Hepatocyte (in vitro differentiated cells): Measurements from ENCODE around the gene HSD17B14. TPM values are rescaled to one million over a fixed set of nuclear protein-coding genes. Genes with fewer than 3 reads are reported as not detected.
A peak's percentile ranks its signal among the peaks of the same experiment; 100 is the strongest.

Source experiments
- DNase-seq: peaks from one replicate; pipeline ENCODE4 v3.0.0-alpha.2; 2016; ENCODE audit warnings: low spot score
- H2AFZ ChIP-seq: fragments of 200-600 bp; sonication (generic); 2 replicates; pipeline ENCODE4 v1.6.0; 2016; ENCODE audit warnings: antibody characterized with exemption, mild to moderate bottlenecking
- H3K27ac ChIP-seq: fragments of 200-600 bp; sonication (generic); 2 replicates; pipeline ENCODE4 v1.5.1; 2016; ENCODE audit warnings: mild to moderate bottlenecking
- H3K27me3 ChIP-seq: fragments of 200-600 bp; sonication (generic); 2 replicates; pipeline ENCODE4 v1.6.1; 2016
- H3K36me3 ChIP-seq: fragments of 200-600 bp; sonication (generic); replicated peaks from 2 replicates; pipeline ENCODE4 v1.5.1; 2016; ENCODE audit warnings: low read depth; ENCODE audit not compliant: insufficient read depth
- H3K4me1 ChIP-seq: fragments of 200-600 bp; sonication (generic); 2 replicates; pipeline ENCODE4 v1.5.1; 2016; ENCODE audit warnings: mild to moderate bottlenecking, moderate library complexity; ENCODE audit not compliant: insufficient read depth
- H3K4me2 ChIP-seq: fragments of 200-600 bp; sonication (generic); 2 replicates; pipeline ENCODE4 v1.6.0; 2016
- H3K4me3 ChIP-seq: fragments of 200-600 bp; sonication (generic); 2 replicates; pipeline ENCODE4 v1.5.1; 2016; ENCODE audit warnings: mild to moderate bottlenecking
- H3K79me2 ChIP-seq: fragments of 200-600 bp; sonication (generic); 2 replicates; pipeline ENCODE4 v1.6.0; 2017; ENCODE audit warnings: mild to moderate bottlenecking
- H3K9me2 ChIP-seq: fragments of 200-600 bp; sonication (generic); replicated peaks from 2 replicates; pipeline ENCODE4 v1.6.0; 2017; ENCODE audit warnings: mild to moderate bottlenecking; ENCODE audit not compliant: insufficient read depth
- H3K9me3 ChIP-seq: fragments of 200-600 bp; sonication (generic); 2 replicates; pipeline ENCODE4 v1.5.1; 2016; ENCODE audit warnings: low read depth, mild to moderate bottlenecking
- H4K20me1 ChIP-seq: fragments of 200-600 bp; sonication (generic); 2 replicates; pipeline ENCODE4 v1.6.0; 2016; ENCODE audit warnings: mild to moderate bottlenecking; ENCODE audit not compliant: insufficient read depth, poor library complexity, severe bottlenecking
- CTCF ChIP-seq: fragments of 200-600 bp; sonication (generic); IDR thresholded peaks from 2 replicates; pipeline ENCODE4 v1.5.1; 2016; ENCODE audit warnings: antibody characterized with exemption, mild to moderate bottlenecking; ENCODE audit not compliant: poor library complexity
- EZH2 ChIP-seq: fragments of 200-600 bp; sonication (generic); IDR thresholded peaks from 2 replicates; pipeline ENCODE4 v1.6.1; 2016; ENCODE audit warnings: antibody characterized with exemption, mild to moderate bottlenecking, borderline replicate concordance
- EZH2phosphoT487 ChIP-seq: fragments of 200-600 bp; sonication (generic); IDR thresholded peaks from one replicate; pipeline ENCODE4 v1.6.1; 2018; ENCODE audit warnings: antibody characterized with exemption, mild to moderate bottlenecking, low read depth, moderate library complexity; ENCODE audit not compliant: unreplicated experiment, severe bottlenecking
- WGBS: methylation state at CpG from one replicate; pipeline ENCODE4 v1.1.6; 2016; ENCODE audit warnings: low lambda C conversion rate; ENCODE audit errors: missing lambda C conversion rate; 5-methylcytosine and 5-hydroxymethylcytosine counted together
- polyA plus RNA-seq: library from polyadenylated mRNA; unstranded; fragments of >200 nt; fragmentation: Nextera tagmentation; extraction: Ambion mirVana; gene quantifications from 2 replicates; pipeline ENCODE4 v1.2.1, GENCODE V29; 2016
- total RNA-seq: library from RNA; depleted of rRNA; stranded (reverse); fragments of >200 nt; gene quantifications from 2 replicates; pipeline ENCODE4 v1.2.3, GENCODE V29; 2014

The HSD17B14 gene
- total and polyA plus RNA-seq, 2 experiments from 2014 or later = 64.1 to 91.9 TPM

GRCh38 chr19:48841047-48841446 is 4.8 kb upstream of the HSD17B14 start:
- no peaks in the 10 kb centered on the region for H3K4me1 ChIP-seq
- no peak overlapping the region for H3K27ac ChIP-seq
- no peak overlapping the region for H2AFZ ChIP-seq
- no peaks in the 10 kb centered on the region for H3K9me3 ChIP-seq
- no peak for TF ChIP-seq CTCF
- no peak for TF ChIP-seq EZH2phosphoT487
- TF ChIP-seq EZH2 = no peak
- no peak overlapping the region for H3K4me3 ChIP-seq
- no peaks in the 10 kb centered on the region for H3K36me3 ChIP-seq
- WGBS = 98% methylated on average over 12 of the region's 16 CpGs
- no peaks in the 10 kb centered on the region for H3K79me2 ChIP-seq
- H3K4me2 ChIP-seq = no peak overlapping the region
- H4K20me1 ChIP-seq = no peaks in the 10 kb centered on the region
- H3K27me3 ChIP-seq = no peaks in the 10 kb centered on the region
- no peaks in the 10 kb centered on the region for H3K9me2 ChIP-seq
- DNase-seq = no peak

GRCh38 chr19:48837687-48838086 is 1.4 kb upstream of the HSD17B14 start:
- DNase-seq = no peak
- 64% methylated on average over 7 of the region's 9 CpGs for WGBS
- H3K27ac ChIP-seq = peak overlapping the region; percentile 97
- no peaks in the 10 kb centered on the region for H4K20me1 ChIP-seq
- H3K4me2 ChIP-seq = peak overlapping the region; percentile 76
- H3K36me3 ChIP-seq = no peaks in the 10 kb centered on the region
- TF ChIP-seq CTCF (no peak), EZH2phosphoT487 (no peak), EZH2 (no peak)
- H3K79me2 ChIP-seq = peaks cover 7% of the 10 kb centered on the region
- H3K4me1 ChIP-seq = no peaks in the 10 kb centered on the region
- no peaks in the 10 kb centered on the region for H3K27me3 ChIP-seq
- H2AFZ ChIP-seq = peak overlapping the region; percentile 67
- no peaks in the 10 kb centered on the region for H3K9me3 ChIP-seq
- H3K9me2 ChIP-seq = no peaks in the 10 kb centered on the region
- no peak overlapping the region for H3K4me3 ChIP-seq

GRCh38 chr19:48837051-48837524 is 797 bp upstream of the HSD17B14 start:
- no peaks in the 10 kb centered on the region for H3K4me1 ChIP-seq
- H3K9me3 ChIP-seq = no peaks in the 10 kb centered on the region
- WGBS = 8% methylated on average over 11 of the region's 29 CpGs
- H3K4me3 ChIP-seq = peak overlapping the region; percentile 25
- H3K9me2 ChIP-seq = no peaks in the 10 kb centered on the region
- peaks cover 7% of the 10 kb centered on the region for H3K79me2 ChIP-seq
- peak; percentile 92 for DNase-seq
- peak overlapping the region; percentile 97 for H3K27ac ChIP-seq
- H3K27me3 ChIP-seq = no peaks in the 10 kb centered on the region
- no peak for TF ChIP-seq EZH2phosphoT487
- TF ChIP-seq CTCF = no peak
- no peak for TF ChIP-seq EZH2
- no peaks in the 10 kb centered on the region for H3K36me3 ChIP-seq
- peak overlapping the region; percentile 76 for H3K4me2 ChIP-seq
- no peaks in the 10 kb centered on the region for H4K20me1 ChIP-seq
- H2AFZ ChIP-seq = peak overlapping the region; percentile 67

GRCh38 chr19:48835734-48836088 is 580 bp downstream of the HSD17B14 start:
- no peaks in the 10 kb centered on the region for H3K9me2 ChIP-seq
- no peaks in the 10 kb centered on the region for H4K20me1 ChIP-seq
- H3K27me3 ChIP-seq = no peaks in the 10 kb centered on the region
- peak overlapping the region; percentile 76 for H3K4me2 ChIP-seq
- no peaks in the 10 kb centered on the region for H3K4me1 ChIP-seq
- no peaks in the 10 kb centered on the region for H3K9me3 ChIP-seq
- TF ChIP-seq EZH2 = no peak
- peak; percentile 88 for TF ChIP-seq CTCF
- no peak for TF ChIP-seq EZH2phosphoT487
- peaks cover 7% of the 10 kb centered on the region for H3K79me2 ChIP-seq
- H3K27ac ChIP-seq = peak overlapping the region; percentile 97
- 3% methylated on average over 12 of the region's 12 CpGs for WGBS
- peak; percentile 96 for DNase-seq
- H2AFZ ChIP-seq = peak overlapping the region; percentile 67
- peak overlapping the region; percentile 34 for H3K4me3 ChIP-seq
- no peaks in the 10 kb centered on the region for H3K36me3 ChIP-seq
